ENCODE data around the gene SDC4.

Gene SDC4

GRCh38 chr20:45368221-45368980 is 20.2 kb upstream of the SDC4 start:
- H2AFZ ChIP-seq (ENCODE audit: low read length), result no peak overlapping the region
- H3K9me2 ChIP-seq (replicated peaks; ENCODE audit: low read depth, low read length), result no peaks in the 10 kb centered on the region
- H3K4me1 ChIP-seq (ENCODE audit: insufficient read depth, low read length, poor library complexity, severe bottlenecking), result peaks cover 41% of the 10 kb centered on the region
- H3K9me3 ChIP-seq (ENCODE audit: insufficient read depth, low read depth, low read length), result no peaks in the 10 kb centered on the region
- no peak overlapping the region for H3K9ac ChIP-seq (ENCODE audit: low read depth, low read length, poor library complexity, severe bottlenecking)
- no peak overlapping the region for H3K4me3 ChIP-seq (ENCODE audit: low read length, poor library complexity, severe bottlenecking)
- H3K27me3 ChIP-seq (ENCODE audit: insufficient read depth, low read length, poor library complexity, severe bottlenecking), result no peaks in the 10 kb centered on the region
- H3K4me2 ChIP-seq (ENCODE audit: low read depth, low read length, poor library complexity, severe bottlenecking), result peak overlapping the region; percentile 65
- peaks cover 6% of the 10 kb centered on the region for H4K20me1 ChIP-seq (ENCODE audit: insufficient read depth, low read length, poor library complexity, severe bottlenecking)
- no peak for TF ChIP-seq CTCF (conservative IDR thresholded peaks at IDR 0.05; ENCODE audit: low read length)
- TF ChIP-seq EZH2phosphoT487 (IDR thresholded peaks at IDR 0.05; ENCODE audit: borderline replicate concordance), result no peak
- H3K79me2 ChIP-seq (ENCODE audit: insufficient read depth, low read length), result peaks cover 15% of the 10 kb centered on the region
- peaks cover 6% of the 10 kb centered on the region; the same call in 1 of the 2 replicates for H3F3A ChIP-seq (ENCODE audit: low read depth)
- no peaks in the 10 kb centered on the region; the same call in 1 of the 2 replicates for H3K36me3 ChIP-seq (ENCODE audit: insufficient read depth, low read length)

GRCh38 chr20:45367126-45367525 is 18.9 kb upstream of the SDC4 start:
- no peaks in the 10 kb centered on the region; the same call in 1 of the 2 replicates for H3K36me3 ChIP-seq (ENCODE audit: insufficient read depth, low read length)
- H3K9me3 ChIP-seq (ENCODE audit: insufficient read depth, low read depth, low read length), result no peaks in the 10 kb centered on the region
- H3K27me3 ChIP-seq (ENCODE audit: insufficient read depth, low read length, poor library complexity, severe bottlenecking), result no peaks in the 10 kb centered on the region
- no peak overlapping the region for H2AFZ ChIP-seq (ENCODE audit: low read length)
- peaks cover 6% of the 10 kb centered on the region; the same call in 1 of the 2 replicates for H3F3A ChIP-seq (ENCODE audit: low read depth)
- H3K4me3 ChIP-seq (ENCODE audit: low read length, poor library complexity, severe bottlenecking), result no peak overlapping the region
- no peak overlapping the region for H3K4me2 ChIP-seq (ENCODE audit: low read depth, low read length, poor library complexity, severe bottlenecking)
- H3K4me1 ChIP-seq (ENCODE audit: insufficient read depth, low read length, poor library complexity, severe bottlenecking), result peaks cover 42% of the 10 kb centered on the region
- TF ChIP-seq EZH2phosphoT487 (IDR thresholded peaks at IDR 0.05; ENCODE audit: borderline replicate concordance) (no peak), CTCF (conservative IDR thresholded peaks at IDR 0.05; ENCODE audit: low read length) (no peak)
- no peak overlapping the region for H3K9ac ChIP-seq (ENCODE audit: low read depth, low read length, poor library complexity, severe bottlenecking)
- H4K20me1 ChIP-seq (ENCODE audit: insufficient read depth, low read length, poor library complexity, severe bottlenecking), result peaks cover 6% of the 10 kb centered on the region
- H3K9me2 ChIP-seq (replicated peaks; ENCODE audit: low read depth, low read length), result no peaks in the 10 kb centered on the region
- H3K79me2 ChIP-seq (ENCODE audit: insufficient read depth, low read length), result peaks cover 16% of the 10 kb centered on the region

GRCh38 chr20:45366631-45367030 is 18.4 kb upstream of the SDC4 start:
- Histone ChIP-seq H3K4me3 (ENCODE audit: low read length, poor library complexity, severe bottlenecking) (no peak overlapping the region), H3K27me3 (ENCODE audit: insufficient read depth, low read length, poor library complexity, severe bottlenecking) (no peaks in the 10 kb centered on the region), H3K9me3 (ENCODE audit: insufficient read depth, low read depth, low read length) (no peaks in the 10 kb centered on the region), H3F3A (ENCODE audit: low read depth) (peaks cover 6% of the 10 kb centered on the region; the same call in 1 of the 2 replicates), H3K4me2 (ENCODE audit: low read depth, low read length, poor library complexity, severe bottlenecking) (no peak overlapping the region), H3K4me1 (ENCODE audit: insufficient read depth, low read length, poor library complexity, severe bottlenecking) (peaks cover 42% of the 10 kb centered on the region), H3K79me2 (ENCODE audit: insufficient read depth, low read length) (peaks cover 16% of the 10 kb centered on the region), H4K20me1 (ENCODE audit: insufficient read depth, low read length, poor library complexity, severe bottlenecking) (peaks cover 6% of the 10 kb centered on the region), H2AFZ (ENCODE audit: low read length) (no peak overlapping the region), H3K9me2 (replicated peaks; ENCODE audit: low read depth, low read length) (no peaks in the 10 kb centered on the region), H3K9ac (ENCODE audit: low read depth, low read length, poor library complexity, severe bottlenecking) (no peak overlapping the region), H3K36me3 (ENCODE audit: insufficient read depth, low read length) (no peaks in the 10 kb centered on the region; the same call in 1 of the 2 replicates)
- TF ChIP-seq EZH2phosphoT487 (IDR thresholded peaks at IDR 0.05; ENCODE audit: borderline replicate concordance) (no peak), CTCF (conservative IDR thresholded peaks at IDR 0.05; ENCODE audit: low read length) (no peak)

All from Loucy (cell line).